Lung (tissue), 12 donors: Measurements from ENCODE around the gene INTS4. TPM values are rescaled to one million over a fixed set of nuclear protein-coding genes. Genes with fewer than 3 reads are reported as not detected.

ENCODE experiments used
- ATAC-seq: fragments of 200-7000 bp; cut with Tn5 transposase; one replicate; pipeline ENCODE4 v1.9.1; 2020; ENCODE audit warnings: moderate number of reproducible peaks; ENCODE audit not compliant: insufficient read depth, low FRiP score
- DNase-seq, 3 donors: peaks; one replicate each; pipeline ENCODE4 v3.0.0-alpha.2; 2013 to 2017
- H3K27ac ChIP-seq, 2 donors: one replicate each; pipeline ENCODE4 v1.5.1; 2013; ENCODE audit warnings: mild to moderate bottlenecking in 2 of 2, moderate library complexity in 2 of 2, control low read depth in 1 of 2, inconsistent platforms in 1 of 2, low read depth in 1 of 2, low read length in 1 of 2
- H3K27me3 ChIP-seq, 3 donors: one replicate each; pipeline ENCODE4 v1.5.1; 2013; ENCODE audit warnings: low read length in 2 of 3; ENCODE audit not compliant: control insufficient read depth in 3 of 3, insufficient read depth in 3 of 3
- H3K36me3 ChIP-seq, 4 donors: one replicate each; pipeline ENCODE4 v1.5.1; 2013; ENCODE audit warnings: low read length in 4 of 4, mild to moderate bottlenecking in 1 of 4, moderate library complexity in 1 of 4; ENCODE audit not compliant: control insufficient read depth in 4 of 4, insufficient read depth in 4 of 4
- H3K4me1 ChIP-seq, 5 donors: one replicate each; pipeline ENCODE4 v1.5.1; 2013; ENCODE audit warnings: low read length in 5 of 5, mild to moderate bottlenecking in 2 of 5, moderate library complexity in 1 of 5; ENCODE audit not compliant: control insufficient read depth in 5 of 5, insufficient read depth in 5 of 5
- H3K4me3 ChIP-seq: one replicate; pipeline ENCODE4 v1.5.1; 2013; ENCODE audit warnings: mild to moderate bottlenecking, control low read depth, moderate library complexity
- H3K9ac ChIP-seq, 2 donors: one replicate each; pipeline ENCODE4 v1.5.1; 2013; ENCODE audit warnings: low read length in 2 of 2, control low read depth in 1 of 2; ENCODE audit not compliant: insufficient read depth in 1 of 2
- H3K9me3 ChIP-seq, 4 donors: one replicate each; pipeline ENCODE4 v1.5.1; 2013; ENCODE audit warnings: low read length in 3 of 4, mild to moderate bottlenecking in 1 of 4, moderate library complexity in 1 of 4; ENCODE audit not compliant: control insufficient read depth in 4 of 4, insufficient read depth in 3 of 4
- WGBS, 2 donors: extraction: QIAGEN DNeasy Blood & Tissue Kit; methylation state at CpG; one replicate each; pipeline ENCODE4 v1.1.7; 2013; 5-methylcytosine and 5-hydroxymethylcytosine counted together
- polyA plus RNA-seq, 2 donors: library from polyadenylated mRNA; stranded (reverse); fragments of 200-250 nt; gene quantifications; one replicate each; pipeline ENCODE4 v1.2.1, GENCODE V29; 2013
- total RNA-seq, 2 donors: library from RNA; depleted of rRNA in 1 of 2; stranded (reverse); fragments of >200 nt in 1 of 2; gene quantifications; one replicate each; pipeline ENCODE4 v1.2.1, GENCODE V29; 2014 to 2021
- TF ChIP-seq, protein P1 (sequence below): IDR thresholded peaks from 2 replicates; pipeline ENCODE4 v1.5.1; 2012; ENCODE audit warnings: mild to moderate bottlenecking; ENCODE audit errors: control extremely low read depth, extremely low read depth
- donor health status: control.
- donor health status: control.
- donor health status: Bipolar disorder and iron deficiency.
- donor health status: healthy.
- donor health status: DM: yes; HTN: yes; CAD: no.

Gene INTS4
- total and polyA plus RNA-seq, 4 donors = 15.8 to 56.2 (median 22.9) TPM

DNA sequence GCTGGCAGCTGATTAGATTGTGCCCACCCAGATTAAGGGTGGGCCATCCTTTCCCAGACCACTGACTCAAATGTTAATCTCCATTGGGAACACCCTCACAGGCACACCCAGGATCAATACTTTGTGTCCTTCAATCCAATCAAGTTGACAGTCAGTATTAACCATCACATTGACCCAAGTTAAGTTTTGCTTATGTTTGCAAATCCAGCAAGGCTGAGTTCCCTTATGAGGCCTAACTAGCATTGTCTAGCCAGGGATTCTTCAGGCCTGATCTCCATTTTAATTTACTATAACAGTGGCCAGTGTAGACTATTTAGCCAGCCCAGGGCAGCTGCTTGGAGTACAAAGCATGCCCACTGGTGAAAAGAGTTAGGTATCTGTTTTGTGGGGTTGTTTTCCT lies 30.9 kb upstream of the INTS4 start:
- Histone ChIP-seq H3K36me3 (no peaks in the 10 kb centered on the region), H3K27me3 (no peaks in the 10 kb centered on the region), H3K4me3 (no peak overlapping the region)

DNA sequence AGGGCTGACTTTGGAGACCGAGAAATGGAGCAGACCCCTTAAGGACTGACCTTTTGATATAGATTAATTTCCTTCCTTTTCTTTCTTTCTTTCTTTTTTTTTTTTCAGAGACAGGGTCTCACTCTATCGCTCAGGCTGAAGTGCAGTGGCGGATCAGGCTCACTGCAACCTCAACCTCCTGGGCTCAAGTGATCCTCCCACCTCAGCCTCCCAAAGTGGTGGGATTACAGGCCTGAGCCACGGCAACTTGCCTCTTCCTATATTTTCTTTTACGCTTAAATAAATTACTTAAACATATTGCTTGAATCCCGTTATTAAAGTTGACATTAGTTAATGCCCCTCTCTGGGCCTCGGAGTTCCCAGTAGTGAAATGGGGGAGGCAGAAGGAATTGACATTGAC lies 29.0 kb upstream of the INTS4 start:
- DNase-seq (no peak), ATAC-seq (no peak)
- Histone ChIP-seq H3K27me3 (no peaks in the 10 kb centered on the region), H3K4me3 (no peak overlapping the region), H3K36me3 (no peaks in the 10 kb centered on the region), H3K9ac (peak overlapping the region in 1 of 2 donors; percentile 45), H3K27ac (peak overlapping the region in 1 of 2 donors; percentile 81), H3K9me3 (no peaks in the 10 kb centered on the region), H3K4me1 (peaks cover 0 to 28% (median 5%) of the 10 kb centered on the region in 5 donors)
- TF ChIP-seq, protein P1, sequence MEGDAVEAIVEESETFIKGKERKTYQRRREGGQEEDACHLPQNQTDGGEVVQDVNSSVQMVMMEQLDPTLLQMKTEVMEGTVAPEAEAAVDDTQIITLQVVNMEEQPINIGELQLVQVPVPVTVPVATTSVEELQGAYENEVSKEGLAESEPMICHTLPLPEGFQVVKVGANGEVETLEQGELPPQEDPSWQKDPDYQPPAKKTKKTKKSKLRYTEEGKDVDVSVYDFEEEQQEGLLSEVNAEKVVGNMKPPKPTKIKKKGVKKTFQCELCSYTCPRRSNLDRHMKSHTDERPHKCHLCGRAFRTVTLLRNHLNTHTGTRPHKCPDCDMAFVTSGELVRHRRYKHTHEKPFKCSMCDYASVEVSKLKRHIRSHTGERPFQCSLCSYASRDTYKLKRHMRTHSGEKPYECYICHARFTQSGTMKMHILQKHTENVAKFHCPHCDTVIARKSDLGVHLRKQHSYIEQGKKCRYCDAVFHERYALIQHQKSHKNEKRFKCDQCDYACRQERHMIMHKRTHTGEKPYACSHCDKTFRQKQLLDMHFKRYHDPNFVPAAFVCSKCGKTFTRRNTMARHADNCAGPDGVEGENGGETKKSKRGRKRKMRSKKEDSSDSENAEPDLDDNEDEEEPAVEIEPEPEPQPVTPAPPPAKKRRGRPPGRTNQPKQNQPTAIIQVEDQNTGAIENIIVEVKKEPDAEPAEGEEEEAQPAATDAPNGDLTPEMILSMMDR = no peak
- 74 to 85% methylated on average over 7 of the region's 7 CpGs for WGBS, 2 donors

More for the DNA sequence above, 30.9 kb upstream of the INTS4 start:
- Histone ChIP-seq H3K27ac (no peak overlapping the region), H3K4me1 (peaks cover 0 to 33% (median 5%) of the 10 kb centered on the region in 5 donors), H3K9ac (no peak overlapping the region), H3K9me3 (no peaks in the 10 kb centered on the region)
- ATAC-seq = no peak
- TF ChIP-seq, protein P1 = no peak
- DNase-seq = no peak

DNA sequence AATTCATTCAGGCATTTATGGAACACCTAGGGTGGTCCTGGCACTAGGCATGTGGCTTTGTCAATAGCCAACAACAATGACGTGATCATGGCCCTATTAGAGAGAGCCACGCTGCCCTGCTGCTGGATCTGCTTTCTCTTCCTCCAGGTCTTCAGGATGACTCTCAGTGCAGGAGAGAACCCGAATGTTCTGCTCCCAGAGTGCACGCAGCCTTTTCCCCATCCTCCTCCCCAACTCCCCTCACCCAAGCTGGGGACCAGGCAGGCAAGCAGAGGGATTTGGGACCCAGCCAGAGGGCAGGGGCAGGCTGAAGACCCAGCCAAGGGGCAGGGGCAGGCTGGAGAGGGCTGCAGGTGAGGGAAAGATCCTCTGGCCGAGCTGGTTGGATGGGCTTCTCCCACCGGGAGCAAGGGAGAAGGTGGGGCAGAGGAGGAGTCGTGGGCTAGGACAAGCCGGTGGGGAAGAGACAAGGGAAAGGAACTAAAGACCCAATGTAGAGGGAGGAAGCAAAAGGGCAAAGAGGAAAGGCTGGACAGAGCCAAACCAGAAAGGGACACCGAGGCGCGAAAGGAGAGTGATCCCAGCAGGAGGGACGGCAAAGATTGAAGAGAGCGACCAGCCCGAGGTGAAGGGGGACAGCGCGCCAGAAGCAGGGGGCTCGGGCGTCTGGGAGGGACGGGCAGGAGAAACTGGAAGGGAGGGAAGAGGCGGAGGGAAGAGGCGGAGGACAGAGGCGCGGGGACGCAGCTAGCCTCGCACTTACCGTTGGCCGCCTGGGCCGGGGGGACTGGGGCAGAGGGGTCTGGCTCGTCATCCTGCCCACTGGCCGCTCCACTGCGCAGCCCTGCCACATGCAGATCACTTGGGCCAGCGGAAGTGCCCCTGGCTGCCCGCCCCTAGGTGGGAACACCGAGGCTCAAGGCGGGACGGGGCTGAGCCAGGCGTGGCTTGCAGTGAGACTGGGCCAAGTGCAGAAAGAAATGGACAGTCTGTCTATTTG lies 28.2 kb upstream of the INTS4 start, which contains the start of gene KCTD14:
Gene KCTD14, minus strand, starts transcription at position 880 of the 1,000 bp plus-strand sequence. Its CDS starts 27 bp downstream, at position 853.
- peak within 1 kb of the TSS; percentile 45 to 77 for H3K9ac ChIP-seq
- H3K9me3 ChIP-seq = no peaks in the 10 kb centered on the region
- no peaks in the 10 kb centered on the region for H3K27me3 ChIP-seq
- H3K4me1 ChIP-seq = peaks cover 0 to 28% (median 5%) of the 10 kb centered on the region in 5 donors
- H3K27ac ChIP-seq = peak within 1 kb of the TSS in 1 of 2 donors; percentile 81
- peak; percentile 71 to 77 (median 71) for DNase-seq
- no peaks in the 10 kb centered on the region for H3K36me3 ChIP-seq
- peak; percentile 58 for ATAC-seq
- TF ChIP-seq, protein P1 = no peak
- WGBS, 2 donors = 13 to 25% methylated on average over 32 to 37 of the region's 37 CpGs
- H3K4me3 ChIP-seq = peak within 1 kb of the TSS; percentile 58
